Measurements from ENCODE around the gene CLCN6.

Gene CLCN6

GRCh38 chr1:11778336-11778735 is 27.7 kb upstream of the CLCN6 start:
- no peak for TF ChIP-seq GABPA (IDR thresholded peaks at IDR 0.05; ENCODE audit: low read depth)
- no peak for TF ChIP-seq SPI1 (IDR thresholded peaks at IDR 0.05; ENCODE audit: borderline replicate concordance, low read depth)
- TF ChIP-seq POLR2AphosphoS5 (IDR thresholded peaks at IDR 0.05; ENCODE audit: low read depth): no peak
- TF ChIP-seq REST (IDR thresholded peaks at IDR 0.05; ENCODE audit: insufficient replicate concordance, low read depth): no peak
- TF ChIP-seq, protein P1, sequence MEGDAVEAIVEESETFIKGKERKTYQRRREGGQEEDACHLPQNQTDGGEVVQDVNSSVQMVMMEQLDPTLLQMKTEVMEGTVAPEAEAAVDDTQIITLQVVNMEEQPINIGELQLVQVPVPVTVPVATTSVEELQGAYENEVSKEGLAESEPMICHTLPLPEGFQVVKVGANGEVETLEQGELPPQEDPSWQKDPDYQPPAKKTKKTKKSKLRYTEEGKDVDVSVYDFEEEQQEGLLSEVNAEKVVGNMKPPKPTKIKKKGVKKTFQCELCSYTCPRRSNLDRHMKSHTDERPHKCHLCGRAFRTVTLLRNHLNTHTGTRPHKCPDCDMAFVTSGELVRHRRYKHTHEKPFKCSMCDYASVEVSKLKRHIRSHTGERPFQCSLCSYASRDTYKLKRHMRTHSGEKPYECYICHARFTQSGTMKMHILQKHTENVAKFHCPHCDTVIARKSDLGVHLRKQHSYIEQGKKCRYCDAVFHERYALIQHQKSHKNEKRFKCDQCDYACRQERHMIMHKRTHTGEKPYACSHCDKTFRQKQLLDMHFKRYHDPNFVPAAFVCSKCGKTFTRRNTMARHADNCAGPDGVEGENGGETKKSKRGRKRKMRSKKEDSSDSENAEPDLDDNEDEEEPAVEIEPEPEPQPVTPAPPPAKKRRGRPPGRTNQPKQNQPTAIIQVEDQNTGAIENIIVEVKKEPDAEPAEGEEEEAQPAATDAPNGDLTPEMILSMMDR (IDR thresholded peaks at IDR 0.05; ENCODE audit: insufficient read depth, low read length): no peak
- H3K27ac ChIP-seq (replicated peaks): no peak overlapping the region
- DNase-seq (ENCODE audit: low read depth in 1 of 2, low spot score in 1 of 2): no peak
- H3K27me3 ChIP-seq (ENCODE audit: insufficient read depth, poor library complexity, severe bottlenecking): no peaks in the 10 kb centered on the region
- H3K4me3 ChIP-seq (replicated peaks; ENCODE audit: insufficient read depth, low read length): no peak overlapping the region

GRCh38 chr1:11778844-11779623 is 27.0 kb upstream of the CLCN6 start:
- Histone ChIP-seq H3K4me3 (replicated peaks; ENCODE audit: insufficient read depth, low read length) (no peak overlapping the region), H3K27me3 (ENCODE audit: insufficient read depth, poor library complexity, severe bottlenecking) (no peaks in the 10 kb centered on the region), H3K27ac (replicated peaks) (no peak overlapping the region)
- TF ChIP-seq GABPA (IDR thresholded peaks at IDR 0.05; ENCODE audit: low read depth): no peak
- no peak for TF ChIP-seq POLR2AphosphoS5 (IDR thresholded peaks at IDR 0.05; ENCODE audit: low read depth)
- no peak for TF ChIP-seq REST (IDR thresholded peaks at IDR 0.05; ENCODE audit: insufficient replicate concordance, low read depth)
- TF ChIP-seq SPI1 (IDR thresholded peaks at IDR 0.05; ENCODE audit: borderline replicate concordance, low read depth): no peak
- TF ChIP-seq, protein P1 (IDR thresholded peaks at IDR 0.05; ENCODE audit: insufficient read depth, low read length): no peak
- no peak for DNase-seq (ENCODE audit: low read depth in 1 of 2, low spot score in 1 of 2)

DNA sequence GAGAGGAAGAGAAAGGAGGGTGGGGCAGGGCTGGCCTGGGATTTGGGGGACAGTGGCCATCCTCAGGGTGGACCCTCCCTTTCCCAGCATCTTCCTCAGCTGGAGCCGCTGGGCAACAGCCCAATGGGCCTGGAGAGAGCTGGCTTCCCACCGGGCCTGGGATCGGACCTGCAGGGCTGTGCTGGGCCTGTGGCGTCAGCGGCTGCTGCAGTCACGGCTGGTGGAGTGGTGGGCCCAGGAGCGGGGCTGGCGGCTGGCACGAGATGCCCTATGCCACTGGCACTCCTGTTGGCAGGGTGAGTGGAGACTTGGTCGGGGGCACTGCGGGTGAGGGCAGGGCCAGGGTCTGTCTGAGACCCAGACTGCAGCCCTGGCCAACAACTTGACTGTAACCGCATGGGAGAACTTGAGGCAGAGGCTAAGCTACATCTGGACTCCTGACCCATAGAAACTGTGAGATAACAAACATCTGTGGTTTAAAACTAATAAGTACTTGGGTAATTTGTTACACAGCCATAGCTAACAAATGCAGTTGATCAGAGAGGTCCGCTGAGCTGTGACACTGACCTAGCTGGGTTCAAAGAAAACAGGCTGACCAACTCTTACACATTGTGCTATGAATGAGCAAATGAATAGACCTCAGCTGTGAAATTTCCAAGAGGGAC is 26.1 kb upstream of the CLCN6 start:
- H3K4me3 ChIP-seq (replicated peaks; ENCODE audit: insufficient read depth, low read length): no peak overlapping the region
- TF ChIP-seq REST (IDR thresholded peaks at IDR 0.05; ENCODE audit: insufficient replicate concordance, low read depth): no peak
- TF ChIP-seq SPI1 (IDR thresholded peaks at IDR 0.05; ENCODE audit: borderline replicate concordance, low read depth): no peak
- no peak for TF ChIP-seq GABPA (IDR thresholded peaks at IDR 0.05; ENCODE audit: low read depth)
- TF ChIP-seq POLR2AphosphoS5 (IDR thresholded peaks at IDR 0.05; ENCODE audit: low read depth): no peak
- TF ChIP-seq, protein P1 (IDR thresholded peaks at IDR 0.05; ENCODE audit: insufficient read depth, low read length): no peak
- no peak overlapping the region for H3K27ac ChIP-seq (replicated peaks)

More for the DNA sequence above, 26.1 kb upstream of the CLCN6 start:
- no peaks in the 10 kb centered on the region for H3K27me3 ChIP-seq (ENCODE audit: insufficient read depth, poor library complexity, severe bottlenecking)
- no peak for DNase-seq (ENCODE audit: low read depth in 1 of 2, low spot score in 1 of 2)

Measured in HL-60 (cell line).